Heart left ventricle (tissue), 16 donors: ENCODE data around the gene RRP9. TPM values are rescaled to one million over a fixed set of nuclear protein-coding genes. Genes with fewer than 3 reads are reported as not detected.

Experiments used
- ATAC-seq, 4 donors: fragments of 200-7000 bp; cut with Tn5 transposase; one replicate each; pipeline ENCODE4 v1.9.1; 2020 to 2022; ENCODE audit warnings: moderate library complexity in 4 of 4, mild to moderate bottlenecking in 3 of 4, moderate number of reproducible peaks in 1 of 4
- DNase-seq, 5 donors: peaks; one replicate each; pipeline ENCODE4 v3.0.0-alpha.2; 2020
- H3K27ac ChIP-seq, 12 donors: fragments of 200-600 bp; sonication (generic) in 4 of 12; one replicate each; pipeline versions ENCODE4 v1.5.0 to v1.8.0; 2016 to 2022; ENCODE audit warnings: mild to moderate bottlenecking in 2 of 12
- H3K27me3 ChIP-seq, 9 donors: fragments of 200-600 bp; sonication (generic) in 2 of 9; one replicate each; pipeline versions ENCODE4 v1.5.1 to v1.8.0; 2016 to 2022; ENCODE audit warnings: mild to moderate bottlenecking in 3 of 9
- H3K36me3 ChIP-seq, 9 donors: fragments of 200-600 bp; sonication (generic) in 2 of 9; one replicate each; pipeline versions ENCODE4 v1.5.0 to v1.8.0; 2018 to 2022; ENCODE audit warnings: mild to moderate bottlenecking in 2 of 9
- H3K4me1 ChIP-seq, 12 donors: fragments of 200-600 bp; sonication (generic) in 4 of 12; one replicate each; pipeline versions ENCODE4 v1.5.0 to v1.8.0; 2016 to 2022; ENCODE audit warnings: mild to moderate bottlenecking in 3 of 12
- H3K4me3 ChIP-seq, 12 donors: fragments of 200-600 bp; sonication (generic) in 4 of 12; one replicate each; pipeline versions ENCODE4 v1.5.0 to v1.8.0; 2017 to 2022; ENCODE audit warnings: mild to moderate bottlenecking in 9 of 12, moderate library complexity in 4 of 12
- H3K9me3 ChIP-seq, 12 donors: fragments of 200-600 bp; sonication (generic) in 4 of 12; one replicate each; pipeline versions ENCODE4 v1.5.0 to v1.8.0; 2016 to 2022; ENCODE audit warnings: mild to moderate bottlenecking in 1 of 12
- POLR2A ChIP-seq, 2 donors: fragments of 450-650 bp; IDR thresholded peaks; one replicate each; pipeline ENCODE4 v1.6.1; 2017; ENCODE audit warnings: antibody characterized with exemption in 2 of 2, mild to moderate bottlenecking in 2 of 2, moderate library complexity in 2 of 2
- WGBS, 4 donors: extraction: QIAGEN DNeasy Blood & Tissue Kit in 2 of 4; methylation state at CpG; one replicate each; pipeline versions ENCODE4 v1.1.5 to v1.1.7; 2013 to 2018; 5-methylcytosine and 5-hydroxymethylcytosine counted together
- intact Hi-C, 10 donors: fragments of 100-400 bp; cut with DNase I; formaldehyde crosslinking; loops; one replicate each; pipeline versions ENCODE4 v1.11.1 to v1.14.2; 2022
- polyA plus RNA-seq, 2 donors: library from polyadenylated mRNA; stranded (reverse); fragments of 200-250 nt; gene quantifications; one replicate each; pipeline ENCODE4 v1.2.3, GENCODE V29; 2013
- total RNA-seq, 9 donors: library from RNA; depleted of rRNA in 2 of 9; stranded (reverse); fragments of >200 nt in 2 of 9; fragmentation: NEBNext Ultra II Directional in 3 of 9; extraction: Animal tissue kit (Norgen Biotek cat#: 25700) in 3 of 9; gene quantifications; one replicate each; pipeline versions ENCODE4 v1.1.0 to v1.2.4, GENCODE V29; 2016 to 2023
- TF ChIP-seq, protein P1 (sequence below), 12 donors: fragments of 200-600 bp; sonication (generic) in 4 of 12; IDR thresholded peaks; one replicate each; pipeline versions ENCODE4 v1.5.0 to v1.8.0; 2018 to 2022; ENCODE audit warnings: antibody characterized with exemption in 12 of 12, mild to moderate bottlenecking in 5 of 12
- donor health status: ischemic (EF 13 %, LVEDD 7.1; RV severe dilation, severe dysfunction).
- donor health status: healthy with polysubstance abuse.
- donor health status: DM: no; HTN: yes; CAD: no.
- donor health status: DM: no; HTN: no; CAD: no.
- donor health status: ischemic (EF 25% LVEDD 6.9; RV normal size, moderate dysfunction).
- donor health status: ischemic (EF 25% LVEDD 5.7; RV mildly dilated, moderate dysfunction).
- donor health status: healthy.
- donor health status: DM: yes; HTN: yes; CAD: no.
- donor health status: ischemic (EF 35%, LVEDD 5.7; RV mildly dilated, moderate dysfunction).
- donor health status: nonischemic (EF 11% LVEDD 7.7; RV severe dilation, severe dysfunction).
- donor health status: DM: yes; HTN: yes; CAD: no.
- donor health status: PGD.
- donor health status: ischemic (EF 29% LVEDD 5.4; RV normal size, mild dysfunction).
- donor health status: nonischemic (EF 23%, LVEDD 6.1; RV moderate dilation, normal function).

RRP9 gene
- total and polyA plus RNA-seq, 11 donors, result 6.1 to 30.8 (median 10.8) TPM

DNA sequence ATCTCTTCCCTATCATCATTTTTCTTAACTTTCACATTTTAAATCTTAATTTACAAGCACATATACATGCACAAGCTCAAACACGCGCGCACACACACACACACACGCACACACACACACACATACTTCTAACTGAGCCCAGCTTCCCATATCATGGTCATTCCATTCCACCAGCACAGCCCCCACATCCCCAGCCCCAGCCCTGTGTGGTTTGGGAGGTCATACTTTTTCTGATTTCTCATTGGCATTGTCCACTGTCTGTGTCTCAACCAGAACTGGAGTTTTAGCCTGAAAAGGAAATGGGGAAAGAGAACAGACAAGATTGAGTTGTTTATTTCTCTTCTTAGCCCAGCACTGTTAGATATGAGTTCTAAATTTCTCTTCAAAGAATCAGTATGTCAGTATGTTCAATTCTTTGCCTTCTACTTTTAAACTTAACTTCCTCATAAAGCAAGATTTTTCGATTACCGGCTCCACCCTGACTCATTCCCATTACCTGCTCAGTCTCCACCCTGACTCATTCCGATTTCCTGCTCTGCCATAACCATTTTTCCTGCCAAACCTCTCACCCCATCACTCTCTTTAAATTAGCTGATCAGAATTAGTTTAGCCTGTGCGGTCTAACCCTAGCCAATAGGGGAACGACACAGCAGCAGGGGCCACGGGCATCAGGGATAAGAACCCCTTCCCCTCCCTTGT is 44.9 kb downstream of the RRP9 start:
- no peaks in the 10 kb centered on the region for H3K4me1 ChIP-seq
- no peaks in the 10 kb centered on the region for H3K36me3 ChIP-seq
- 85 to 93% (median 90%) methylated on average over 10 of the region's 10 CpGs for WGBS, 4 donors
- intact Hi-C loops, result no loop called here
- no peak overlapping the region for H3K4me3 ChIP-seq
- ATAC-seq (no peak), DNase-seq (no peak)
- H3K9me3 ChIP-seq, result no peaks in the 10 kb centered on the region
- TF ChIP-seq POLR2A (IDR thresholded peaks at IDR 0.05), result no peak
- TF ChIP-seq, protein P1, sequence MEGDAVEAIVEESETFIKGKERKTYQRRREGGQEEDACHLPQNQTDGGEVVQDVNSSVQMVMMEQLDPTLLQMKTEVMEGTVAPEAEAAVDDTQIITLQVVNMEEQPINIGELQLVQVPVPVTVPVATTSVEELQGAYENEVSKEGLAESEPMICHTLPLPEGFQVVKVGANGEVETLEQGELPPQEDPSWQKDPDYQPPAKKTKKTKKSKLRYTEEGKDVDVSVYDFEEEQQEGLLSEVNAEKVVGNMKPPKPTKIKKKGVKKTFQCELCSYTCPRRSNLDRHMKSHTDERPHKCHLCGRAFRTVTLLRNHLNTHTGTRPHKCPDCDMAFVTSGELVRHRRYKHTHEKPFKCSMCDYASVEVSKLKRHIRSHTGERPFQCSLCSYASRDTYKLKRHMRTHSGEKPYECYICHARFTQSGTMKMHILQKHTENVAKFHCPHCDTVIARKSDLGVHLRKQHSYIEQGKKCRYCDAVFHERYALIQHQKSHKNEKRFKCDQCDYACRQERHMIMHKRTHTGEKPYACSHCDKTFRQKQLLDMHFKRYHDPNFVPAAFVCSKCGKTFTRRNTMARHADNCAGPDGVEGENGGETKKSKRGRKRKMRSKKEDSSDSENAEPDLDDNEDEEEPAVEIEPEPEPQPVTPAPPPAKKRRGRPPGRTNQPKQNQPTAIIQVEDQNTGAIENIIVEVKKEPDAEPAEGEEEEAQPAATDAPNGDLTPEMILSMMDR (IDR thresholded peaks at IDR 0.05), result no peak
- H3K27me3 ChIP-seq, result peaks cover 0 to 9% (median 0%) of the 10 kb centered on the region in 9 donors
- no peak overlapping the region for H3K27ac ChIP-seq

DNA sequence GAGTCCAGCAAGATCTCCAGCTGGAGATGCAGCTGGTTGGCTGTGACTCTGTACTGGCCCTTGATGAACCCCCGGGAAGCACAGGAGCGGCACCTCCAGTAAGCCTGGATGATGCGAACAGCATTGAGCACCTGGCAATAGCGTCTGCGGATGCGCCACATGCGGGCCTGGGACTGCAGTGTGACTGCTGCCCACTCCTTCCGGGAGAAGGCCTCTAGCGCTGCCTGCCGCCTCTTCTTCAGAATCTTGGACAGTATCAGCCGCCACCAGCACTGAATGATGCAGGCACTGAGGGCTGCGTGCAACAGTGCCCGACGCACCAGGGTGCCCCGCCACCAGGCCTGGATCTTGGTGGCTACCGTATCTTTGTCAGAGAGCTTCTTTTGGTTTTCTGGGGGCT is 46.8 kb downstream of the RRP9 start:
- Histone ChIP-seq H3K36me3 (no peaks in the 10 kb centered on the region), H3K4me1 (no peaks in the 10 kb centered on the region), H3K27ac (no peak overlapping the region), H3K9me3 (no peaks in the 10 kb centered on the region), H3K4me3 (no peak overlapping the region), H3K27me3 (peaks cover 0 to 6% (median 0%) of the 10 kb centered on the region in 9 donors)
- ATAC-seq (no peak), DNase-seq (no peak)
- TF ChIP-seq POLR2A (IDR thresholded peaks at IDR 0.05), result no peak
- intact Hi-C loops, result no loop called here
- WGBS, 4 donors, result 89 to 94% (median 93%) methylated on average over 16 of the region's 16 CpGs; no CpG with 5 or more reads in 1 of the 4 donors

DNA sequence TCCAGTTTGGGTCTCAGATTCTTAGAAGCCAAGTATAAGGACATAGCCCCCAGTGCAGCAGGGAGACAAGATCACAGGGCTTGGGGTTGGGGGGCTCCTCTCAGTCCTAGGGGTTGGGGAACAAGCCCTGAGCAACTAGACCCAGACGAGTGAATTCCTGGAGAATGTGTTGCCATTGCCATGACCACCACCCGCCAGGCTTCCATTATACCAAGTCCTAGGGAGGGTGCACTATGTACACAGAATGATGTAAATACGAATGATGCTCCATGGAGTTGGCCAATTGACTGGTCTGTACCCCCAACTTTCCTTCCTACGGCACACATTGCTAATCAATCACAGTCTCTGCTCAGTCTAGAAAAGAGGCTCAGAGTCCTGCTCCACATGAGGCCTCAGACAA is 47.3 kb downstream of the RRP9 start:
- Histone ChIP-seq H3K36me3 (no peaks in the 10 kb centered on the region), H3K27ac (no peak overlapping the region), H3K4me3 (no peak overlapping the region), H3K27me3 (peaks cover 0 to 6% (median 0%) of the 10 kb centered on the region in 9 donors), H3K4me1 (no peaks in the 10 kb centered on the region), H3K9me3 (no peaks in the 10 kb centered on the region)
- ATAC-seq (no peak), DNase-seq (no peak)
- intact Hi-C loops, result no loop called here
- WGBS, 4 donors, result 75 to 98% (median 84%) methylated on average over 3 to 4 of the region's 4 CpGs
- no peak for TF ChIP-seq POLR2A (IDR thresholded peaks at IDR 0.05)
- TF ChIP-seq, protein P1 (IDR thresholded peaks at IDR 0.05), result no peak

DNA sequence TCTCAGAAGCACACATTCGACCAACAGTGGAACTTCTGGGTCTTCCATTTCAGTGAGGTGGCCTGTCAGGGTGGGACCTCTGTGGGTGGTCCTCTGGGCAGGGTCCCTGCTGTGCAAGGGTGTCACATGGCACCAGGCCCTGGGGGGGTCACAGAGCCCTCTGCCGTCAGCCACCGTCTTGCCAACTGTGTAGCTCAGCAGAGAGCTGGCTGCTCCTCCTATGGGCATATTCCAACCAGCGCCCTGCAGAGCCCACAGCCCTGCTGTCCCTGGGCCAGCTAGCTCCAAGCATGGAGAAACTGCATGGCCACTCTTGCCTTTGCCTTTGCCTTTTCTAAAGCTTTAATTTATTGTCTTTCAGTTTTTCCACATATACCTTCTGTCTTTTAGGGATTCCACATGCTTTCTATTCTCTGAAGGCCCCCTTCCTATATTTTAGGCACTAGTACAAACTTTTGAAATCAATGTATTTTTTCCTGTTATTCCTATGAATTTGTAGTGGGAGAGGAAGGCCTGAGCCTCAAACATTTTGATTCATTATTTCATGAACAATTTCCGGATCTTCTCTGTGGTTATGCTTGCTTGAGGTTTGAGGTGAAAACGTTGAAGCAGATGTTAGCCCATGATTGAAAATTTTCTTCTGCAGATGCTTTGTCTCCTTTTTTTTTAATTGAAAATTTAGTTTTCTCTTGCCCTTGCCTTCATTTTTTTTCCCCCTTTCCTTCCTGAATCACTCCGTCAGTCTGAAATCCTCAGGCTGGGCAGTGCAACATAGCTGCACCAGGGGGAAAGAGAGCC is 50.3 kb downstream of the RRP9 start:
- TF ChIP-seq, protein P1 (IDR thresholded peaks at IDR 0.05), result no peak
- TF ChIP-seq POLR2A (IDR thresholded peaks at IDR 0.05), result no peak
- Histone ChIP-seq H3K4me3 (no peak overlapping the region), H3K4me1 (no peaks in the 10 kb centered on the region), H3K36me3 (no peaks in the 10 kb centered on the region), H3K27ac (no peak overlapping the region), H3K27me3 (peaks cover 0 to 6% (median 0%) of the 10 kb centered on the region in 9 donors), H3K9me3 (no peaks in the 10 kb centered on the region)
- ATAC-seq, result no peak
- 75 to 79% (median 76%) methylated on average over 7 of the region's 7 CpGs for WGBS, 4 donors
- DNase-seq, result no peak
- intact Hi-C loops, result no loop called here
